MV-4-11 (cell line): Measurements from ENCODE around the gene YIPF7.

Experiments used
- DNase-seq: peaks from one replicate; lab custom pipeline; 2025; lab: John Stamatoyannopoulos, UW

The YIPF7 gene

DNA sequence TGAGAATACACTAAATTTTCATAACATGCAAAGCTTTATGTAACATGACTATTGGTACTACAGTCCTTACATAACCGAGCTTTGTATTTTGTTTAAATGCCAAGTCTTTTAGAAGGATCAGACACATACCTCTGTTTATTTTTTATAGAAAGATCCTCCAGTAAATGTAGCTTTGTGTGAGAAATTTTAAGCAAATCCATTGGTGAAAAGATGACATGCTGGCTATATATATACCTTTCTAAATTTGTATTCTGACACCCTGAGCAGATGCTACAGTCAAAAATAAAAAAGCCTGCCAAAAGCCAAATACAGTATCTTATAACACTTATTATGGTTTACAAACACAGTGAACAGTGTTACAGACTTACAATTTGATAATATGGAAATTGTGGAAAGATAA is at the start of gene YIPF7:
TSS of gene YIPF7 (minus strand) at position 201 of the 400 bp plus-strand sequence. CDS start 1,525 bp downstream, outside the sequence.
- DNase-seq, result no peak

DNA sequence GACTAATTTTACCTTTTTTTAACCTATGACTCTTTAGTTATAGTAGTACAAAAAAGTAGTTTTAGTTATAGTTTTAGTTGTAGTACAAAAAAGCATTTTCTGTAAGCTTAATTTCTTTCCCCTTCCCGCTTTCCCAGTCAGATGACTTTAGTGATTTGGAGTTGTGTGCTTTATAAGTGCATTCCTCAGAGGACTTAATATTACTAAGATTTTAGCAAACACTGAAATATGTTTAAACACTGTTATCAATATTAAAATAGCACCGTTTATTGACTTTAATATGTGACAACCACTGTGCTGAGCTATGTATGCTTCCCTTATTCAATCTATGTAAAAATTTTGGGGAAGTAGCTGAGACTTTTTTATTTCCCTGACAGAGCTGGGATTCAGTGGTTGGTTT is 49.6 kb upstream of the YIPF7 start:
- peak; percentile 15 for DNase-seq

DNA sequence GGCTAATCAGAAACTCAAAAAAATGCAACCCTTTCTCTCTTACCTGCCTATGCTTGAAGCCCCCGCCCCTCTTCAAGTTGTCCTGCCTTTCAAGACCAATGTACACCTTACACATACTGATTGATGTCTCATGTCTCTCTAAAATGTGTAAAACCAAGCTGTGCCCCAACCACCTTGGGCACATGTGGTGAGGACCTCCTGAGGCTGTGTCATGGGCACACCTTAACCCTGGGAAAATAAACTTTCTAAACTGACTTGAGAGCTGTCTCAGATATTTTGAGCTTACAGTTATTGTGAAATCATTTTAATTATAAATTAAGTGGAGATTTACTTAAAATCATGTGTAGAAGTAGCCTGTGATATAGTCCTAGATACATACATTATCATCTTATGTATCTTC is 49.0 kb upstream of the YIPF7 start:
- no peak for DNase-seq

DNA sequence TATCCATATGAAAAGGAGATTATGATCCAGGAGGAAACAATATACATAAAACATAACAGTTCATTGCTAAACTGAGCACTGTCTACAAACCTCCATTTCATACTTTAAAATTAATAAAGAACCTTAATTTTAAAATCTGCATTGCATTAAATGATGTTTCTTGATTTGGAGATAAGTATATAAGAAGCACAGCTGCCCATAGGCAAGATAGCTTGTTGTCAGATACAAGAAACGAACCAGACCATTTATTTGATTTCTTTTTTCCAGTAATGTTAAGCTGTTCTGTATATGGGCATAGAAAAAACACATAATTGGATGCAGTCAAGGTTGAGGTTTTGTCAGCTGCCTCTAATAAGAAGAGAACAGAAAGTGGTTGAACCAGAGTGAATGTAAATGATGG is 33.2 kb upstream of the YIPF7 start:
- no peak for DNase-seq

DNA sequence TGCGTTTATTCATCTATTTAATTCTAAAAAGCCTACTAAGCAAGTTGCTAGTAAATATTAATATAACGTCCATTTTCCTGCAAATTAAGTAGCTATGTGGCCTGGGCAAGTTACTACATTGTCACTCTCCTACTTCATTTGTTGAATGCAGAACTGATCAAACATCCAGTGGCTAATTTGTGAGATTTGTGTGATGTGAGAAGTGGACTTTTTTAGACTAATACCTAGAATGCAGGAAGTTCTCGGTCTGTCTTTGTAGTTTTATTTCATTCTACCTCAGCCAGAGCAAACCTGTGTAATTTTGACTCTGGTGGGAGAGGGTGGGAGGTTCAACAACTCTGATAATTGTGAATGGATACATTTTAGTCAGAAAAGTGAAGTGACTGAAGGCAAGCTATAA is 27.6 kb upstream of the YIPF7 start:
- no peak for DNase-seq

DNA sequence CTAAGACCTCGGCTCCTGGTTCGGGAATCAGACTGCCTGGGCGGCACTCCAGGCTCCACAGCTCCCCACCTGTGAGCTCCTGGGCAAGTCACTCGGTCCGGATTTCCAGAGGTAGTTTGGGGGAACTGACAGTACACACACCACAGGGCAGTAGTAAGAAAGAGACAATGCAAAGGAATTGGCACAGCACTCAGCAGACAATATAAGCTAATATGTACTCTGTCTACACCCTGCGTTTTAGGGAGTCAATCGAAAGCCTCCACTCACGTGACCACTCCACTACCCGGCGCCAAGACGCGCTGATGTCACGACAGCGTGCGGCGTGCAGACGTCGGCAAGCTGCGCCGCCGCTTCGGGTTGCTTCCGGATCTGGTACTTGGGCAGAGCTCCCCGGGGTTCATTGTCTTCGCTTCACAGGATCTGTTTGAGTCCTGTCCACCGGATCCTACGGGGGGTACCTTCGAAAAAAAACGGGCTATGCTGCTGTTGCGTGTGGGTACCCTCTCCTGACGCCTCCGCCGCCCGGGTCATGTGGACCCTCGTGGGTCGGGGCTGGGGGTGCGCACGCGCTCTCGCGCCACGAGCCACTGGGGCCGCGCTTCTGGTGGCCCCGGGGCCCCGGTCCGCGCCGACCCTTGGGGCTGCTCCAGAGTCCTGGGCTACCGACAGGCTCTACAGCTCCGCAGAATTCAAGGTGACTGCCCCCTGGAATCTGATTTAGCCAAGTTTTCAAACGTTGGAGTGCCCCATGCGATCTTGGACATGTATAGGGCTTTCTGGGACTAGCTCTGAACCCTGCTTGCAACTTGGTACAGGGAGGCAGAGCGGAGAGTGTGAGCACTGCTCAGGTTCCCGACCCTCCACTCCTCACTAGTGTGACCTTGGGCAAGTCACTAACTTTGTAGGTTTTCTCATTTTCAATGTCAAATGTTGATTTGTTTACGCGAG is 26.9 kb upstream of the YIPF7 start, which contains the start of gene GUF1:
TSS of gene GUF1 (plus strand) at position 327 of the 948 bp plus-strand sequence. CDS start at position 530, 203 bp downstream.
- peak; percentile 89 for DNase-seq

DNA sequence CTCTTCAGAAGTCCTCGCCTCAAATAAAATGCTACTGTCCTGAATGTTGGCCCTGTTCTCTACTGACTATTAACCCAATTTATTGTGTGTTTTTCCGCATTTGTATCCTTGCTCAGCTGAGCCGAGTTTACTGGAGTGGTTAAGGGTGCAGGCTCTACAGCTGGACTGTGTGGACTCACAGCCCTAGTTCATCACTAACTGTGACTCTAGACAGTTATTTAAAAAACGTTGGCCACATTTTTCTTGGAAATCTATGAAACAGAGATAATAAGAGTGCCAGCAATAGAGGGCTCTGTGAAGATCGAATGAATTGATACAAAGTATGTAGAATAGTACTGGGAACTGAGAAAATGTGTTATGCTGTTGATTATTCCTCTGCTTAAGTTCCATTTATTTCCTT is 23.9 kb upstream of the YIPF7 start:
- DNase-seq, result no peak

DNA sequence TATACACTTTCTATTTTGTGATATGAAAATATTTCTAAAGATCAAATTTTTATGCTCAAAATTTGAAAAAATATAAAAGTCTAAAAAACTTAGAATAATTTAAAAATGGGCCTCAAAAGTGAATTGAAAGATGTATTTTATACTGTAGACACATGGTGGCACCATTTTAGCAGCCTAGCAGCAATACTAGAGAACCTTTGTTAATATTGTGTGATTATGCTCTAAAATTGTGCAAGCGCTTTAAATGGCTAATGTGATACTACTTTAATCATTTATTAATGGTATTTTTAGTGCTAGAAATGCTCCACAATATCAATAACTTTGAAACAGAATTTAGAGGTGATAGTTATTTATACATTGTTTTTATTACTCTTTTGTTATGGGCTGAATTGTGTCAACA is 23.0 kb upstream of the YIPF7 start:
- DNase-seq, result peak; percentile 1

DNA sequence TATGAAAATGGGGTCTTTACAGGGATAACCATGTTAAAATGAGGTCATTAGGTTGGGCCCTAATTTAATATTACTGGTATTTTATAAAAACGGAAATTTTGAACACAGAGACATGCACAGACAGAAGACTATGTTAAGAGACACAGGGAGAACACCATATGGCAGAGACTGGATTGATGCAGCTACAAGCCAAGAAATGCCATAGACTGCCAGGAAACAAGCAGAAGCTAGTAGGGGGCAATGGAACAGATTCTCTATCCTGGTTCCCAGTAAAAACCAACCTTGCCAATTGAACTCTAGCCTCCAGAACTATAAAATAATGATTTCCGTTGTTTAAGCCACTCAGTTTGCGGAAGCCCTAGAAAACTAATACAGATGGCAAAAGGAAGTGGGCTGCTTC is 20.2 kb upstream of the YIPF7 start:
- no peak for DNase-seq

DNA sequence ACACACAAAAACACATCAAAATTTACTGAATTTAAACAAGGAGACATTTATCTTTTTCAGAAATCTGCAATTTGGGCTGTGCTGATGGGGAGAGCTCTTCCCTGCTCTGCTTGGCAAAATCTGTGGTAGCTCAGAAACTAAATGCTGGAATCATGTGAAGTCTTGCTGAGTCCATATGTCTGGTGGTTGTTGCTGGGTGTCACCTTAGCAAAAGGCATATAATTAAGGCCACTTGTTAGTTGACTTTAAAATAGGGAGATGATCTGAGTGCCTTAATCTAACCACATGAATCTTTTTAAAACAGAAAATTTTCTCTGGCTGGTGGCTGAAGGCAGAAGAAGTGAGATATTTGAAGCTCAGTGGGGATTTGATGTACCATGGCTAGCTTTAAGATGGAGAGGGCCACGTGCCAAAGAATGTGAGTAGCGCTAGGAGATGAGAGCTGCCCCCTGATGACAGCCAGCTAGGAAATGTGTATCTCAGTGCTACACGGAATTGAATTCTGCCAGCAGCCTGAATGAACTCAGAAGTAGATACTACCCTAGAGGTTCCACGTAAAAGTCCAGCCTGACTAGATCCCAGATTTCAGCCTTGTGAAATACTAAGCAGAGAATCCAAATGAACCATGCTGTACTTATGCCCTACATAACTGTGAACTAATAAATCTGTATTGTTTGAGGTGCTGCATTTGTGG is 19.2 kb upstream of the YIPF7 start:
- DNase-seq, result no peak

DNA sequence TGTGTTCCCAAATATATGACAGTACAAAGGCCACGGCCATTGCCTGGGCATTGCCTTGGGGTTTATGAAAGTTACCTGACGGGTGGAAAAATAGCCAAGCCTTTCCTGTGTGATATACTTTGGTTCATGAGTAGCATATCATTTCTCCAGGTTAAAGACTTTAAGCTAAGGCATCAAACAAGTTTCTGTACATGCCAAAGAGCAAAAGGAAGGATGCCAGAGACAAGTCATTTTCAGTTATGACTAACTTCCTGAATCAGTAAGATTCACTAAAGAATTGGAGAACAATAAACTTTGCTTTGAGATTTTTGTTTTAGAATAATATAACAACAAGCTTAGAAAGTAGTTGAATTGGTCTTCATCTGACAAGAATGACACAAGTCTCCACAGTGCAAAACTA is 17.1 kb upstream of the YIPF7 start:
- no peak for DNase-seq

DNA sequence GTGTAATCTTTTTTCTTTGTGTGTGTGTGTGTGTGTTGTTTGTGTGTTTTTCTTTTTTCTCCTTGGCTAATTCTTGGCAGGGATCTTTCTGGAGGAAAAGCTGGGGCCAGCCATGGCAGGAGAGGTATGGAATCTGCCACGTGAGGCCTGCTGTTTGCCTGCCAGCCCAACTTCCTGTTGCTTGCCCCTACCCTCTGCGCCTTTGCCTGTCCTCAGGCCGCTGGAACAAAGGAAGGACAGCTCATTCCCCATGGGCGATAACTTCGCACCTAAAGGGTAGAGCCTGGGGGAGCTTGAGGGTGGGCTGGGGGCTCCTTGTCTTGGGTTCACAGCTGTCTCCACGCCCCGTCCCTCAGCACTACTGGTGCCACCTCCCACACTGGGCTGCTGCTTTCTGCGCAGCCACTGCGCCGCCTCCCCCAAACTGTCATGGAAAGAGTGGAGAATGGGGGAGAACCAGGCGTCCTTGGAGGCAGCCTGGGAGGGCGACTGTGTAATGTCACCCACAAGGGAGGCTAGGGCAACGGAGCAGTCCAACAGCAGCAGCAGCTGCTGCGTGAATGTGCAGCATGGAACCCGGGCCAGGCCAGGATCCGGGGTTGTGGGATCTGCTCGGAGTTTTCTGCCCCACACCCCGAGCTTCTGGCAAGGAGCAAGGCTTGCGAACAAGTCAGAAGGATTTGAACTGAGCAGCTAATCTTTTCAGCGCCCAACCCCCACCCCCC is 12.3 kb upstream of the YIPF7 start:
- no peak for DNase-seq

DNA sequence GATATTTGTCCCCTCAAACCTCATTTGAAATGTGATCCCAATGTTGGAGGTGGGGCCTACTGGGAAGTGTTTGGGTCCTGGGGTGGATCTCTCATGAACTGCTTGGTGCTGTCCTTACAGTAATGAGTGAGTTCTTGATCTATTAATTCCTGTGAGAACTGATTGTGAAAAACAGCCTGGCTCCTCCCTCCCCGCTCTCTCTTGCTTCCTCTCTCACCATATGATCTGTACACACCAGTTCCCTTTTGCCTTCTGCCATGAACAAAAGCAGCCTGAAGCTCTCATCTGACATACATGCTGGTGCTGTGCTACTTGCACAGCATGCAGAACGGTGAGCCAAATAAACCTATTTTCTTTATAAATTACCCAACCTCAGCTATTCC is 11.2 kb upstream of the YIPF7 start:
- DNase-seq, result peak; percentile 48

DNA sequence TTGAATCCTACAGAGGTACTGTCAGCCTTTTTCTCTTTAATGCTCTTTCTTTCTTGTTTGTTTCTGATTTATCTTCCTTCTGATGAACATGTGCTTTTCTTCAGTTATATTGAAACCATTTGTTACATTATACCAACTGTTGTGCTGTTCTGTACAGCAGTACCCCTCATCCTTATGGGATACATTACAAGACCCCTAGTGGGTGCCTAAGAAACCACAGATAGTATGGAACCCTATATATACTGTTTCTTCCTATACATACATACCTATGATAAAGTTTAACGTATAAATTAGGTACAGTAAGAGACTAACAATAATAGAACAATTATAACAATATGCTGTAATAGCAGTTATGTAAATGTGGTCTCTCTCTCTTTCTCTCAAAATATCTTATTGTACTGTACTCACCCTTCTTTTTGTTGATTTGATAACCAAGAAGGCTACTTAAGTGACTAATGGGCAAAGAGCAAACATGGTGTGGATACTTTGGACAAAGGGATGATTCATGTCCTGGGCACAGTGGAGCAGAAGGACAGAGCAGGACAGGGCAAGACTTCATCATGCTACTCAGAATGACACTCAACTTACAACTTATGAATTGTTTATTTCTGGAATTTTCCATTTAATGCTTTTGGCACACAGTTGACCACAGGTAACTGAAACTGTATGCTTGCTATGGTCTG is 10.7 kb upstream of the YIPF7 start:
- DNase-seq, result no peak

DNA sequence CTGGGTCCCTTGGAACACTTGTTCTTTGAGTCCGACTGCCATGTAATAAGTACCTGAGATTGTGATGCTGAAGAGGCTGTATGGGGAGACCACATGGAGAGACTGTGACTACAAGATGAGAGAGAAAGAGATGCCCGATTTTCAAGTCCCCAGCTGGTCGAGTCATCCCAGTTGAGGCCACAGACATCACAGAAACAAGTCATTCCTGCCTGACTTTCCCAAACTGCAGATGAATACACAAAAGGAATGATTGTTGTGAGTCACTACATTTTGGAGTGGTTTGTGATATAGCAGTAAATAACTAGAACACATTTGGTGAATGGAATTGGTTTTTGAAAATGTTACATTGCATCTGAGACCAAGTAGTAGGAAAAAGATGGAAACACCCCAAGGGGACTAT is 9.0 kb upstream of the YIPF7 start:
- DNase-seq, result no peak

DNA sequence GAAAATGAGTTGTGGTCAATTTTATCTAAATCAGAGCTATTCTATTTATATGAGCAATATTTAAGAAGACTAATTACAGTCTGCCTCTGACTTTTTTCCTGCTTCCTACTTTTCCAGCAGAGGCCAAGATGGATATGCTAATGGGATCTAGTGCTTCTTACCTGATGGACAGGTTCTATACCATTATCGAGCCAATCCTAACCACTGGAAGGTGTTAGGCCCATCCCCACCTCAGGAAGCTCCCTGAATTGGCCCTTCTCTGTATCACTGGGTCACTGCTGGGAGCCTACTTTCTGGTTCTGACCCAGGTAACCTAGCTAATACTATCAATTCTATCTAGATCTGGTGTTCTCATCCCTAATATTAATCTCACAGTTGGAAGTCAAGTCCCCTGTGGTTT is 577 bp upstream of the YIPF7 start:
- DNase-seq, result no peak

DNA sequence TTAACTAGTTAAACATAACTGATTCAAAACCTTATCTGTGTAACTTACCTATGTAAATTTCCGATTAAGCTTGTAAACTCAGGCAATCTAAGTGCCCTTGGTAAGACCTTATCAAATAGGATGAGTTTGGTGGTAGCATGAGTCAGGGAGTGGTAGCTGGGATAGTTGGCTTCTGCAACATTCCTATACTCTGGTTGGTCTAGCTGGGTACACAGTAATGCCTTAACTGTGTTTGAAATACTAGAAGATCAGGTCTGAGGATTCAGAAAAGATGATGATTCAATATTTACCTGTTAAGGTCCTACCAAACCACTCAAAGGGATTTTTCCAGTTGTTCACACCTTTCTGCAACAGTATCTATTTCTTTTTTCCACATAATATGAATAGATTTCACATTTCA is 5.3 kb downstream of the YIPF7 start:
- DNase-seq, result no peak

DNA sequence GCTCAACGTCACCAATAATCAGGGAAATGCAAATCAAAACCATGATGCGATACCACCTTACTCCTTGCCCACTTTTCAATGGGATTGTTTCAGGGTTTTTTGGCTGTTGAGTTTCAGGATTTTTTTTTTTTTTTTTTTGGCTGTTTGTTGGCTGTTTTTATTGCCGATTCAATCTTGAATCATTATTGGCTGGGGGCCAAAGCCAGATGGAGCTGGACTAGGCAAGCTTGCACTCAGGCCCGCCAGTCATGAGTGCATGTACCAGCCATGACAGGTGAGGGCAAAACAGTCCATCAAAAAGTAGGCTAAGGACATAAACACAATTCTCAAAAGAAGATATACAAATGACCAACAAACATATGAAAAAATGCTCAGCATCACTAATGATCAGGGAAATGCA is 13.3 kb downstream of the YIPF7 start:
- DNase-seq, result no peak

DNA sequence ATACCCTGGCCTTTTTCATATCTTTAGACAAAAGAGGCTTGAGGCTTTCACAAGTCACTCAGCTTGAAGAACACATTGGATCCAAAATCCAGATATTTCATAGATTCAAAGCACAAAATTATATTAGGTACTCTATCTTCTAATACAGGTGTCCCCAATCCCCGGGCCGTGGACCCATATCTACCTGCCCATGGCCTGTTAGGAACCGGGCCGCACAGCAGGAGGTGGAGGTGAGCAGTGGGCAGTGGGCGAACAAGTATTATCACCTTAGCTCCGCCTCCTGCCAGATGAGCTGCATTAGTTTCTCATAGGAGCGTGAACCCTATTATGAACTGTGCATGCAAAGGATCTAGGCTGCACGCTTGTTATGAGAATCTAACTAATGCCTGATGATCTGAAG is 18.7 kb downstream of the YIPF7 start:
- no peak for DNase-seq

DNA sequence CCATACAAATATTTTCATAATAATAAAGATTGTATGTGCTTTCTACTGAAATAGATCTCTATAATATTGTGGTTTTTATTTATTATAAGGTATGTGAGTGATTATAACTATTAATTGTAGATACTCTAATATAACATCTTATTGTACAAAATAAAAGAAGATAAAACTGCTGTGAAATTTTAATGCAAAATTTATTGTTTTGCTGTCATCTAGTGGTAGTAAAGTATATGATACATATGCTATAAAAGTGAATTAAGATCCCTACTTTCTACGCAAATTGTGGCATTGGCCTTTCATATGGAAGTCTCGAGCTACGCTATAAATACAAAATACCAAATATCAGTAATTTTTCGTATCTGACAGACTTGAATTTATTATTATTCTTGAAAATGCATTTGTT is 19.3 kb downstream of the YIPF7 start:
- no peak for DNase-seq

DNA sequence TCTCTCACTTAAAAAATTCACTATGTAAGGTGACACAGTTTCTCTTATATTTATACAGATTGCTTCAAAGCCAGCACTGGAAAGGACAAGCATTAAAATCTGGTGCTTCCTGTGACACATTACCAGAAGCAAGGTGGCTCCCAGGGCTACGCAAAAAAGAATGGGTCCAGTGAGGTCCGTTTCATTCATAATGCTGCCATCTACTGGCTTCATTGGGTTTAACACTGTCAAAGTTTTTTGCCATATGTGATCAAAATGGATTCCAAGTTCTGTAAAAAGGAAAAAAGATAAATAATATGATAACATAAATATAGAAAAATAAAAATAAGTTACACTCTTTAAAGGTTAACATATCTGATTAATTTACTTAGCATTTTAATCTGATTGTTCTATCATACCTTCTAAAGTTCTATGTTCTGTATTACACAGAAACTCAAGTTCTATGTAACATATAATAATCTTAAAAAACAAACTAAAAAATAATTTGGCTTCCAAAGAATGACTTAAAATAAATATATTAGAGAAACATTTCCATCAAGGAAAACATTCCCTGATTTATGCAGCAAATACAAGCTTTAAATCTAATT is 22.1 kb downstream of the YIPF7 start:
- DNase-seq, result peak; percentile 38

DNA sequence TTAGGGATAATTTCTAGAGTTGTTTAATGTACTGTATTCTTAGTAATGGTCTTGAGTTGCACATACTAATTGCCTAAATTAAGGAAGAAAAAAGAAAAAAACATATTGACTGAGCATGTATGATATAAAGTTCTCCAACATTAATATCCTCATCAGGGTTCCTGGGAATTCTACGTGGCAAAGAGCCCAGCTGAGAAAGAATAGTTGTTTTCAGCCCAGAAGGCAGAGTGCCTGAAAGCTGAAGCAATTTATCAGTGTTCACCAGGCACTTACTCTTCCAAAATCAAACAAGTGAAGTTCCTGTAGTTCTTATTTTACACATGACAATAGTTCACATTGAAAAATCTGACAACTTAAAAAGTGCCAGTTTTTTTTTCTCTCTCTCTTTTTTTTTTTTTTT is 27.7 kb downstream of the YIPF7 start:
- DNase-seq, result no peak
